Natural killer cell treated with Interleukin-12 subunit alpha and Interleukin-12 subunit beta and Interleukin-15 and Interleukin-18, amount 100 ng/mL, for 72 hours (primary cell): ENCODE results near the gene USP40. TPM values are rescaled to one million over a fixed set of nuclear protein-coding genes. Genes with fewer than 3 reads are reported as not detected.
"Not testable (repeated sequence)": the region's sequence is repeated elsewhere in the genome, so short reads cannot be mapped to it uniquely, and the experiment has no call there.

Source experiments
- ATAC-seq, 2 donors: fragments of 150-1000 bp; cut with Tn5 transposase in 1 of 2; sonication (Bioruptor Pico), chemical (Tn5 transposase) in 1 of 2; 2 replicates each; pipeline ENCODE4 v1.10.0; 2021
- DNase-seq: peaks from one replicate; pipeline ENCODE4 v3.0.0; 2022; ENCODE audit warnings: low spot score
- H3K27ac Mint-ChIP-seq, 2 donors: 1 replicate in 1 of 2; 2 replicates in 1 of 2; pipeline ENCODE4 v1.8.0; 2022; ENCODE audit warnings: mixed read lengths in 2 of 2, mild to moderate bottlenecking in 1 of 2, moderate library complexity in 1 of 2
- H3K27me3 Mint-ChIP-seq, 2 donors: 1 replicate in 1 of 2; 2 replicates in 1 of 2; pipeline ENCODE4 v1.8.0; 2022; ENCODE audit warnings: mixed read lengths in 2 of 2
- H3K36me3 Mint-ChIP-seq: one replicate; pipeline ENCODE4 v1.8.0; 2022; ENCODE audit warnings: mixed read lengths
- H3K4me1 Mint-ChIP-seq, 2 donors: 1 replicate in 1 of 2; 2 replicates in 1 of 2; pipeline ENCODE4 v1.8.0; 2022; ENCODE audit warnings: low read depth in 2 of 2, mixed read lengths in 2 of 2, mild to moderate bottlenecking in 1 of 2
- H3K4me3 Mint-ChIP-seq: one replicate; pipeline ENCODE4 v1.8.0; 2022; ENCODE audit warnings: mixed read lengths
- H3K9me3 Mint-ChIP-seq: 2 replicates; pipeline ENCODE4 v1.8.0; 2022; ENCODE audit warnings: mixed read lengths
- total RNA-seq, 2 donors: library from RNA; stranded (reverse); gene quantifications; one replicate each; pipeline ENCODE4 v1.2.3, GENCODE V29; 2022

The USP40 gene, protein sequence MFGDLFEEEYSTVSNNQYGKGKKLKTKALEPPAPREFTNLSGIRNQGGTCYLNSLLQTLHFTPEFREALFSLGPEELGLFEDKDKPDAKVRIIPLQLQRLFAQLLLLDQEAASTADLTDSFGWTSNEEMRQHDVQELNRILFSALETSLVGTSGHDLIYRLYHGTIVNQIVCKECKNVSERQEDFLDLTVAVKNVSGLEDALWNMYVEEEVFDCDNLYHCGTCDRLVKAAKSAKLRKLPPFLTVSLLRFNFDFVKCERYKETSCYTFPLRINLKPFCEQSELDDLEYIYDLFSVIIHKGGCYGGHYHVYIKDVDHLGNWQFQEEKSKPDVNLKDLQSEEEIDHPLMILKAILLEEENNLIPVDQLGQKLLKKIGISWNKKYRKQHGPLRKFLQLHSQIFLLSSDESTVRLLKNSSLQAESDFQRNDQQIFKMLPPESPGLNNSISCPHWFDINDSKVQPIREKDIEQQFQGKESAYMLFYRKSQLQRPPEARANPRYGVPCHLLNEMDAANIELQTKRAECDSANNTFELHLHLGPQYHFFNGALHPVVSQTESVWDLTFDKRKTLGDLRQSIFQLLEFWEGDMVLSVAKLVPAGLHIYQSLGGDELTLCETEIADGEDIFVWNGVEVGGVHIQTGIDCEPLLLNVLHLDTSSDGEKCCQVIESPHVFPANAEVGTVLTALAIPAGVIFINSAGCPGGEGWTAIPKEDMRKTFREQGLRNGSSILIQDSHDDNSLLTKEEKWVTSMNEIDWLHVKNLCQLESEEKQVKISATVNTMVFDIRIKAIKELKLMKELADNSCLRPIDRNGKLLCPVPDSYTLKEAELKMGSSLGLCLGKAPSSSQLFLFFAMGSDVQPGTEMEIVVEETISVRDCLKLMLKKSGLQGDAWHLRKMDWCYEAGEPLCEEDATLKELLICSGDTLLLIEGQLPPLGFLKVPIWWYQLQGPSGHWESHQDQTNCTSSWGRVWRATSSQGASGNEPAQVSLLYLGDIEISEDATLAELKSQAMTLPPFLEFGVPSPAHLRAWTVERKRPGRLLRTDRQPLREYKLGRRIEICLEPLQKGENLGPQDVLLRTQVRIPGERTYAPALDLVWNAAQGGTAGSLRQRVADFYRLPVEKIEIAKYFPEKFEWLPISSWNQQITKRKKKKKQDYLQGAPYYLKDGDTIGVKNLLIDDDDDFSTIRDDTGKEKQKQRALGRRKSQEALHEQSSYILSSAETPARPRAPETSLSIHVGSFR
- 10 to 100 TPM; 20.6 to 23.3 TPM for total RNA-seq

DNA sequence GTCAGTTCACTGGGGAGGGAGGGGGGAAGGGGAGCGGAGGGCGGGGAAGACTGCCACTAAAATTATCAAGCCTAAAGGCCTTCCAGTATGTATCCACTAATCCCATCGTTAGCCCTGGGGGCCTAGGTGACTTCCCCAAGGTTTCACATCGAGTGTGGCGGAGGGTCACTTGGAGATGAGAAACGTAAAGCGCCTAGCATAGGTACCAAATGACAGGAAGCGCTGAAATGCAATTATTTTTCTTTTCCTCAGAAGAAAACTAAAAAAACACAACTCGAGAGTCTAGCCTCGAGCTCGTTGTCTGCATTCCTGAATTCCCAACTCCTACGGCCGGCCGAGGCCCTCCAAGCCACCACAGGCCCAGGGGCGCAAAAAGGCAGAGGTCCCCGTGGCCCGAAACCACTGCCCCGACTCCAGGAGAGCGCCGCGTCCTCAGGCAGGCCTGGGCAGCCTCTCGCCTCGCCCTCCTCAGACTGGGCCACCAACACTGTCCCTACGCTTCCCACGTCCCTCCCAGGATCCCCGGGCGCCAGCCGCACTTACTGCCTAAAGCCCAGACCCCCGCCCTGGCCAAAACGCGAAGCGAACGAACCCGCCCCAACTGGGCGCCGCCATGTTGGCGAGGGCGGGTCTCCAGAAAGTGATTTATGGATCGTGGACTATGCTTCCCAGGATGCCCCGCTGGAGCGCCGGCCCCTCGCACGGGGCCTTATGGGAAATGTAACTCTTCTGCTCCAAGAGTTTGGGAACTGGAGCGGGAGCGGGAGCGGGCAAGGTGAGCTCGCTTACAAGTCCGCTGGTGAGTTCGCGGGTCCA lies at the start of gene USP40:
Gene USP40, minus strand, starts transcription at position 642 of the 816 bp plus-strand sequence. CDS start 1,228 bp downstream, outside the sequence.
- DNase-seq (peak; percentile 71), ATAC-seq (peak; percentile 86 to 89)
- Mint-ChIP-seq H3K4me3 (peak within 1 kb of the TSS; percentile 87), H3K27me3 (peaks cover 6 to 12% of the 10 kb centered on the region in 2 donors), H3K36me3 (no peaks in the 10 kb centered on the region), H3K9me3 (no peaks in the 10 kb centered on the region), H3K27ac (peak within 1 kb of the TSS; percentile 84 to 97), H3K4me1 (peaks cover 2 to 9% of the 10 kb centered on the region in 2 donors)

DNA sequence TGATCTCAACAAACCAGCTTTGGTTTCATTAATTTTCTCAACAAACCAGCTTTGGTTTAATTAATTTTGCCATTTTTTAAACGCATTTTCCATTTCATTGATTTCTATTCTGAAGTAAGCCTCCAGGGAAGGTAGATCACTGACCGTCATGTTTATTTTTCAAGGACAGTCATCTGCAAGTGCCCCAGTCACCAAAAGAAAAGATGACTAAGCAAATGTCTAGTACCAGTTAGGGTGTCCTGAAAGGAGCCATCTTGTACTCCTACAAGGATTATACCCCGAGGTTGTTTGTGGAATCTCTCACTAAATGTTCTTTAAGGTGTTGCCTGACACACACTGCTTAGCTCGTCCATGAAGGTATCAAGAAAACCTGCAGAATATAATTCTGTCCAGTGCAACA lies 44.7 kb upstream of the USP40 start:
- no peak overlapping the region for H3K27ac Mint-ChIP-seq
- H3K36me3 Mint-ChIP-seq = peaks cover 32% of the 10 kb centered on the region
- H3K4me1 Mint-ChIP-seq = no peaks in the 10 kb centered on the region
- no peak for ATAC-seq
- H3K27me3 Mint-ChIP-seq = peaks cover 38 to 55% of the 10 kb centered on the region in 2 donors
- H3K4me3 Mint-ChIP-seq = no peak overlapping the region
- peaks cover 12% of the 10 kb centered on the region for H3K9me3 Mint-ChIP-seq
- no peak for DNase-seq

DNA sequence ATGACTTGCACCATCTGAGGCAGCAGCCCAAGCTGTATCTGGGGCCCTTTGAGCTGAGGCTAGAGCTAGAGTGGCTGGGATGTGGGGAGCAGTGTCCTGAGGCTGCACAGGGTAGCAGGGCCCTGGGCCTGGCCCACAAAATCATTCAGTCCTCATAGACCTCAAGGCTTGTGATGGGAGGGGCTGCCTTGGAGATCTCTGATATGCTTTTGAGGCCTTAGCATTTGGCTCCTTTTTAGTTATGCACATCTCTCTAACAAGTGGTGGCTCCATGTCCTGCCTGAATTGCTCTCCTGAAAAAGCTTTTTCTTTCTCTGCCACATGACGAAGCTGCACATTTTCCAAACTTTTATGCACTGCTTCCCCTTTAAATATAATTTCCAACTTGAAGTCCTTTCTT lies 39.1 kb upstream of the USP40 start:
- H3K9me3 Mint-ChIP-seq = no peaks in the 10 kb centered on the region
- DNase-seq (no peak), ATAC-seq (no peak)
- H3K4me1 Mint-ChIP-seq = no peaks in the 10 kb centered on the region
- H3K27me3 Mint-ChIP-seq = peaks cover 21 to 24% of the 10 kb centered on the region in 2 donors
- H3K27ac Mint-ChIP-seq = no peak overlapping the region
- no peak overlapping the region for H3K4me3 Mint-ChIP-seq
- peaks cover 5% of the 10 kb centered on the region for H3K36me3 Mint-ChIP-seq

DNA sequence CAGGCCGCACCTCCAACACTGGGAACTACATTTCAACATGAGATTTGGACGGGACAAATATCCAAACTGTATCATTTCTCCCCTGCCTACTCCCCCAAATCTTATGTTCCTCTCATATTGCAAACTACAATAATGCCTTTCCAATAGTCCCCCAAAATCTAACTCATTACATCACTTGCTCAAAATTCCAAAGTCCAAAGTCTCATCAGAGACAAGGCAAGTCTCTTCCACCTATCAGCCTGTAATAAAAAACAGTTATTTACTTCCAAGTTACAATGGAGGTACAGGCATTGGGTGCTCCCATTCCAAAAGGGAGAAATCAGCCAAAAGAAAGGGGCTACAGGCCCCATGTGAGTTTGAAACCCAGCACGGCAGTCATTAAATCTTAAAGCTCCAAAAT lies 38.2 kb upstream of the USP40 start:
- DNase-seq = no peak
- no peak for ATAC-seq
- Mint-ChIP-seq H3K4me3 (no peak overlapping the region), H3K9me3 (no peaks in the 10 kb centered on the region), H3K27me3 (peaks cover 15 to 30% of the 10 kb centered on the region in 2 donors), H3K27ac (no peak overlapping the region), H3K36me3 (no peaks in the 10 kb centered on the region), H3K4me1 (no peaks in the 10 kb centered on the region)

DNA sequence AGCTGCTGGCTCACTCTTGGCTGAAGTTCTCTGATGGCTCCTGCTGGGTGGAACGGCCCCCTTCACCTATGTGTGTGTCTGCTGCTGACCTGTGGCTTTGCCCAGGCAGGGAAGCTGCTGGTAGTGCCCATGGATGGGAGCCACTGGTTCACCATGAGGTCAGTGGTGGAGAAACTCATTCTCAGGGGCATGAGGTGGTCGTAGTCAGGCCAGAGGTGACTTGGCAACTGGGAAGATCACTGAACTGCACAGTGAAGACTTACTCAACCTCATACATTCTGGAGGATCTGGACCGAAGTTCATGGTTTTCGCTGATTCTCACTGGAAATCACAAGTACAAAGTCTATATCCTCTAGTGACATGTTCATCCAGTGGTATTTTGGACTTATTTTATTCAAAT lies 36.9 kb upstream of the USP40 start:
- no peak overlapping the region for H3K27ac Mint-ChIP-seq
- no peak overlapping the region for H3K4me3 Mint-ChIP-seq
- DNase-seq = no peak
- H3K27me3 Mint-ChIP-seq = peaks cover 15 to 32% of the 10 kb centered on the region in 2 donors
- no peaks in the 10 kb centered on the region for H3K36me3 Mint-ChIP-seq
- no peak for ATAC-seq
- H3K4me1 Mint-ChIP-seq = no peaks in the 10 kb centered on the region
- H3K9me3 Mint-ChIP-seq = no peaks in the 10 kb centered on the region

DNA sequence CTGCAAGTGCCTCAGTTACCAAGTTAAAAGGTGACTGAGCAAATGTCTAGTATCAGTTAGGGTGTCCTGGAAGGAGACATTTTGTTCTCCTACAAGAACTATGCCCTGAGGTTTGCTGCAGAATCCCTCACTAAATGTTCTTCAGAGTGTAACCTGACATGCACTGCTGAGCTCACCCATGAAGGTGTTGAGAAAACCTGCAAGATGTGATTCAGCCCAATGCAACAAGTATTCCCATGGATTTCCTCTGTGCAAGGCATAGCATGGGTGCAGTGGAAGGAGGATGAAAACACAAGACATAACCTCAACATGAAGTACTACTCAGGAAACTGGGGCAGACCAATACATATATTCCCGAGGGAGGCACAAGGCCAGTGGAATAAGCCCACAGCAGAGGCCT lies 35.5 kb upstream of the USP40 start:
- H3K27ac Mint-ChIP-seq = no peak overlapping the region
- H3K27me3 Mint-ChIP-seq = peaks cover 15 to 30% of the 10 kb centered on the region in 2 donors
- no peak overlapping the region for H3K4me3 Mint-ChIP-seq
- ATAC-seq (no peak), DNase-seq (no peak)
- no peaks in the 10 kb centered on the region for H3K9me3 Mint-ChIP-seq
- H3K36me3 Mint-ChIP-seq = no peaks in the 10 kb centered on the region
- no peaks in the 10 kb centered on the region for H3K4me1 Mint-ChIP-seq

DNA sequence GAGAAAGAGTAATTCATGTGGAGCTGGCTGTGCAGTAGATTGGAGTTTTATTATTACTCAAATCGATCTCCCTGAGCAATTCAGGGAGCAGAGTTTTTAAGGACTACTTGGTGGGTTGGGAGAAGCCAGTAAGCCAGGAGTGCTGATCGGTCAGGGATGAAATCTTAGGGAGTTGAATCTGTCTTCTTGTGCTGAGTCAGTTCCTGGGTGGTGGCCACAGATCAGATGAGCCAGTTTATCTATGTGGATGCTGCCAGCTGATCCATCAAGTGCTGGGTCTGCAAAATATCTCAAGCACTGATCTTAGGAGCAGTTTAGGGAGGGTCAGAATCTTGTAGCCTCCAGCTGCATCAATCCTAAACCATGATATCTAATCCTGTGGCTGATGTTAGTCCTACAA lies 33.8 kb upstream of the USP40 start:
- H3K27me3 Mint-ChIP-seq = peaks cover 15 to 30% of the 10 kb centered on the region in 2 donors
- no peaks in the 10 kb centered on the region for H3K36me3 Mint-ChIP-seq
- no peak overlapping the region for H3K4me3 Mint-ChIP-seq

DNA sequence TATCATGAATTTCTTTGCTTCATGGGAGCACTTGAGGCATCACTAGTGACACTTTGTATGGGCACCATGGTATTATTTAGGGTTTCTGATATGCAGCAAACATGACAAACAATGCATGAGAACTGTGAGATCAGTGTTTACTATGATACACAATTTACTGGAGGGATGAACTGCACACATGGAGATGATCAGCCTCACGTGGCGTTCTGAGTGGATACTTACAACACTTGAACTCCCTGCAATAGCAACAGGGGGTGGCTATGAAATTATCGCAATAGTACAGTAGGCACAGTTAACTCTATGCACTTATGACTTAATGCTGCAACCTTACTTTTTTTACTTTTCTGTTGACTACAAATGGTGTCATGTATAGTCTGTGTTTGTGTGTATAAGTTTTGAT lies 32.4 kb upstream of the USP40 start:
- H3K4me3 Mint-ChIP-seq = no peak overlapping the region
- DNase-seq (no peak), ATAC-seq (no peak)
- no peak overlapping the region for H3K27ac Mint-ChIP-seq
- no peaks in the 10 kb centered on the region for H3K4me1 Mint-ChIP-seq
- no peaks in the 10 kb centered on the region for H3K9me3 Mint-ChIP-seq
- peaks cover 22 to 30% of the 10 kb centered on the region in 2 donors for H3K27me3 Mint-ChIP-seq
- no peaks in the 10 kb centered on the region for H3K36me3 Mint-ChIP-seq

More for the DNA sequence above, 33.8 kb upstream of the USP40 start:
- Mint-ChIP-seq H3K27ac (no peak overlapping the region), H3K9me3 (no peaks in the 10 kb centered on the region), H3K4me1 (no peaks in the 10 kb centered on the region)
- ATAC-seq = no peak
- no peak for DNase-seq

DNA sequence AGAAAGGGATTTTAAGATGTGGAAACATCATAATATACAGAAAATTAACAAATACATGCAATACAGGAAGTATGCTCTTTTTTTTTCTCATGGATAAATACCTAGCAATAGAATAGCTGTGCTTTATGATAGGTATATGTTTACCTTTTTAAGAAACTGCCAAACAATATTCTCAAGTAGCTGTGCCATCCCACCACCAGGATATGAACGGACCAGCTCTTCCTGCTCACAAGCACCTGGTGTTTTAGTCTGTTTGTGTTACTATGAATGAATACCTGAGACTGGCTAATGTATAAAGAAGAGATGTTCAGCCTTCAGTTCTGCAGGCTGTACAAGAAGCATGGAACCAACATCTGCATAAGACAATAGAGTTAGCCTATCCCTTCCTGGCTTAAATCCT lies 30.9 kb upstream of the USP40 start:
- H3K4me3 Mint-ChIP-seq = no peak overlapping the region

DNA sequence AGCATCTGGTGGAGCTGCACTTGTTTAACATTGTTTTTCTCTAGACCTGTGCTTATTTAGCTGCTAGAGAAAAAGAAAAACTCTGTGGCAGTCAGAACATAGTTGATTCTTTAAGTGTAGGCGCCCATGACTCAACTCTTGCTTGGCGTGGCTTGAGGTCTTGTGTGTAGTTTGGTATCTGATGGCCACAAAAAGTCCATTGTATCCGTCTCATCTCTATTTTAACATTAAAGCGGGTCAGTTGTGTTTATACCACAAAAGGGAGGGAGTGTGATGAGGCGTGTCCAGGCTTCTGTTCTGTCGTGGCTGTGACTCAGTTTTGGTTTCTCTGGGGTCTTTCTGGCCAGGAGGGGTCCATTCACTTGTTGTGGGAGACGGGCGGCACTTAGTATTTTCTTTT lies 26.6 kb upstream of the USP40 start:
- DNase-seq = no peak
- no peaks in the 10 kb centered on the region for H3K36me3 Mint-ChIP-seq
- H3K4me3 Mint-ChIP-seq = no peak overlapping the region
- ATAC-seq = no peak
- H3K27ac Mint-ChIP-seq = no peak overlapping the region
- no peaks in the 10 kb centered on the region for H3K9me3 Mint-ChIP-seq
- peaks cover 6 to 17% of the 10 kb centered on the region in 2 donors for H3K27me3 Mint-ChIP-seq
- peaks cover 0 to 4% of the 10 kb centered on the region in 2 donors for H3K4me1 Mint-ChIP-seq

More for the DNA sequence above, 30.9 kb upstream of the USP40 start:
- no peaks in the 10 kb centered on the region for H3K36me3 Mint-ChIP-seq
- no peak overlapping the region for H3K27ac Mint-ChIP-seq
- no peaks in the 10 kb centered on the region for H3K9me3 Mint-ChIP-seq
- DNase-seq (no peak), ATAC-seq (no peak)
- H3K27me3 Mint-ChIP-seq = peaks cover 22 to 29% of the 10 kb centered on the region in 2 donors
- peaks cover 0 to 4% of the 10 kb centered on the region in 2 donors for H3K4me1 Mint-ChIP-seq

DNA sequence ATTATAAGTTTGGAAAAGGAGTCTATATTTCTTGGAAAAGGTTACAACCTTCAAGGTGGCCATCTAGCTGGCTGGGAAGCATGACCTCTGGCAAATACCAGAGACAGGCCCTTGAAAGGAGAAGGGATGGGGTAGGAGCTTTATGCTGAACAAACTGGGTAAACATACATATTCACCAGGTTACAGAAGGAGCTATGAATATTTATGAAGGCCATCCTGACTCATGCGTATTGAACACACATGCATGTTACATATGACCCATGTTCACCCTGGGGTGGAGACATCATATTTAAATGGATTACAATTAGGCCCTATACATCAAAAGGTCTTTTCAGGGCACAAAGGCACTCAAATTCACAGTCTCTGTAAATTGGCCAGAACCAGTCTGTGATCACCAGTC lies 26.1 kb upstream of the USP40 start:
- H3K4me3 Mint-ChIP-seq, H3K4me1 Mint-ChIP-seq, ATAC-seq, H3K36me3 Mint-ChIP-seq, H3K27ac Mint-ChIP-seq, H3K9me3 Mint-ChIP-seq, DNase-seq: not testable (repeated sequence)
- peaks cover 7 to 18% of the 10 kb centered on the region in 2 donors for H3K27me3 Mint-ChIP-seq

DNA sequence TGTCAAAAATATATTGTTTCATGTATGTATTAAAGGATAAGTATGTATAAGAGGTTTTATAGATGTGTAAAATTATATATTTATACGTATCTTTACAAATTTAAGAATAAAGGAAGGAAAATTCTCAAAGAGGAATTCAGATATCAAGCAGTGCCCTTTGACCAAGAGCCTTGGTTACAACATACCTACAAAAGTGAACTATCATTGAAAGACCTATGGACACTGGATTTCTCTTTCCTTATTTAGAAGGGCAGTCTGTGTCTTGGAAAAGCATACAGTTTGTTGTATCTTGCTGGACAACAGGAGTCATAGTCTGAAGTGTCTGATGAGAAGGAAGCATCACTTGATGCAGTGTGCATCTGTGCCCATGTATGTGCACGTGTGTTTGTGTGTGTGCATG lies 21.8 kb upstream of the USP40 start:
- Mint-ChIP-seq H3K4me3 (no peak overlapping the region), H3K27me3 (peaks cover 16 to 23% of the 10 kb centered on the region in 2 donors)

DNA sequence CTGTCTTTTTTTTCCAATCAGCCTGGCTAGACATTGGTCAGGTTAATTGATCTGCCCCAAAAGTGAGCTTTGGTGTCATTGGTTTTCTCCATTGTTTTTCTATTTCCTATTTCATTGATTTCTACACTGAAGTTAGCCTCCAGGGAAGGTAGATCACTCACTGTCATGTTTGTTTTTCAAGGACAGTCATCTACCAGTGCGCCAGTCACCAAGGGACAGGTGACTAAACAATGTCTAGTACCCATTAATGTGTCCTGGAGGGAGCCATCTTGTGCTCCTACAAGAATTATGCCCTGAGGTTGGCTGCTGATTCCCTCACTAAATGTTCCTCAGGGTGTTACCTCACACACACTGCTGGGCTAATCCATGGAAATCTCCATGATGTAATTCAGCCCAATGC lies 17.6 kb upstream of the USP40 start:
- Mint-ChIP-seq H3K27me3 (peaks cover 19 to 24% of the 10 kb centered on the region in 2 donors), H3K9me3 (no peaks in the 10 kb centered on the region), H3K4me3 (no peak overlapping the region), H3K36me3 (no peaks in the 10 kb centered on the region), H3K4me1 (no peaks in the 10 kb centered on the region), H3K27ac (no peak overlapping the region)
- ATAC-seq (no peak), DNase-seq (no peak)

More for the DNA sequence above, 21.8 kb upstream of the USP40 start:
- Mint-ChIP-seq H3K9me3 (no peaks in the 10 kb centered on the region), H3K27ac (no peak overlapping the region), H3K4me1 (peaks cover 0 to 3% of the 10 kb centered on the region in 2 donors), H3K36me3 (no peaks in the 10 kb centered on the region)
- ATAC-seq (no peak), DNase-seq (no peak)
